C4-2B (cell line): ENCODE measurements around the gene SIAH3.

ENCODE experiments used
- CTCF ChIP-seq: fragments of 450-650 bp; conservative IDR thresholded peaks from 2 replicates; pipeline ENCODE4 v1.5.1; 2017; ENCODE audit warnings: mild to moderate bottlenecking
- ZFX ChIP-seq: fragments of 450-650 bp; IDR thresholded peaks from 2 replicates; pipeline ENCODE4 v1.6.1; 2017

GRCh38 chr13:45773944-45774343 is 77.6 kb downstream of the SIAH3 start:
- TF ChIP-seq CTCF (no peak), ZFX (no peak)
